AG09309 (cell line): ENCODE data around the gene FADS2.

Experiments used
- DNase-seq: peaks from one replicate; pipeline ENCODE4 v3.0.0-alpha.2; 2010; ENCODE audit warnings: low read depth
- H3K4me3 ChIP-seq: 2 replicates; pipeline ENCODE4 v1.5.1; 2011; ENCODE audit warnings: mild to moderate bottlenecking, low read depth, low read length, moderate library complexity; ENCODE audit not compliant: control insufficient read depth
- TF ChIP-seq, protein P1 (sequence below): IDR thresholded peaks from 2 replicates; pipeline ENCODE4 v1.5.1; 2011; ENCODE audit warnings: mild to moderate bottlenecking, low read depth, low read length, inconsistent platforms; ENCODE audit not compliant: insufficient read depth, control insufficient read depth; ENCODE audit errors: missing control alignments

FADS2 gene

DNA sequence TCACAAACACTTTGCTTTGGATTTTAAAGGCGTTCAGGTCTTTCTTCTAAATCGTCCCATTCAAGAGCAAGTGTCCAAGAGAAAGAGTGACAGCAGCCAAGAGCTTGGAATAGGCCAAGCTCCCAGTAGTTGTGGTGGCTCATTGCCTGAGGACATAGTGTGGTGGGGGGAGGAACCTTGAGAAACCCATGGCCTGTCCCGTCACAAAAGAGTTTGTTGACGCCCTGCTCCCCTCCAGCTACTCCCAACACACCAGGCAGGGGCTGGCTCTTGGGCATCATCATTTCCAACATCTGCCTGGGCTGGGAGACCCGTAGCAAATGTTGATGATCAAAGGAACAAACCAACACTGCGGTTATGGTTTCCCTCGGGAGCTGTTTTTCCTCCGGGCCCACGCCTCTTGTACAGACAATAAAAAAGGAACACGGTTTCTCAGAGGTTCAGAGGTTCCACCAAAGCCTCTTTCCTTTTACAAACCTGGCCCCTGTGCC is 42.5 kb downstream of the FADS2 start:
- no peak for DNase-seq
- TF ChIP-seq, protein P1, sequence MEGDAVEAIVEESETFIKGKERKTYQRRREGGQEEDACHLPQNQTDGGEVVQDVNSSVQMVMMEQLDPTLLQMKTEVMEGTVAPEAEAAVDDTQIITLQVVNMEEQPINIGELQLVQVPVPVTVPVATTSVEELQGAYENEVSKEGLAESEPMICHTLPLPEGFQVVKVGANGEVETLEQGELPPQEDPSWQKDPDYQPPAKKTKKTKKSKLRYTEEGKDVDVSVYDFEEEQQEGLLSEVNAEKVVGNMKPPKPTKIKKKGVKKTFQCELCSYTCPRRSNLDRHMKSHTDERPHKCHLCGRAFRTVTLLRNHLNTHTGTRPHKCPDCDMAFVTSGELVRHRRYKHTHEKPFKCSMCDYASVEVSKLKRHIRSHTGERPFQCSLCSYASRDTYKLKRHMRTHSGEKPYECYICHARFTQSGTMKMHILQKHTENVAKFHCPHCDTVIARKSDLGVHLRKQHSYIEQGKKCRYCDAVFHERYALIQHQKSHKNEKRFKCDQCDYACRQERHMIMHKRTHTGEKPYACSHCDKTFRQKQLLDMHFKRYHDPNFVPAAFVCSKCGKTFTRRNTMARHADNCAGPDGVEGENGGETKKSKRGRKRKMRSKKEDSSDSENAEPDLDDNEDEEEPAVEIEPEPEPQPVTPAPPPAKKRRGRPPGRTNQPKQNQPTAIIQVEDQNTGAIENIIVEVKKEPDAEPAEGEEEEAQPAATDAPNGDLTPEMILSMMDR: no peak
- no peak overlapping the region for H3K4me3 ChIP-seq

DNA sequence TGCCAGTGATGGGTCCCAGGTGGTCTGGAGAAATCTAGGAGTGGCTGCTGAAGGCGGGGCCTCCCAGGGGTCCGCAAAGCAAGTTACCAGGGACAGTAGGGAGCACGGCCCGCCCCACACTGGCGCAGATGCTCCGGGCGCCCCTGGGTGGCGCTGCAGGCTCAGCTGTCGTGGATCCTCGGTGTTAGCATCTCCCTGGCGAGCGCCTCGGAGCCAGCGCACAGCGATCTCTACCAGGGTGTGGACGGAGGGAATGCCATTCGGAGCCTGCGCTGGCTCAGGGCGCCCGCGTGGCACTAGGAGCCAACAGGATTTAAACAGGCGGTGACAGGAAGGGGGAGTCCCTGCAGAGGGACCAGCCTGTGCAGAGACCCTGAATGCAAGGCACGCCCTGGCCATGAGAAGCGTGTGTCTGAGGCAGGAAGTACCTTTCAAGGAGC is 43.1 kb downstream of the FADS2 start:
- TF ChIP-seq, protein P1: peak; percentile 96
- H3K4me3 ChIP-seq: peak overlapping the region; percentile 8
- peak; percentile 43 for DNase-seq

DNA sequence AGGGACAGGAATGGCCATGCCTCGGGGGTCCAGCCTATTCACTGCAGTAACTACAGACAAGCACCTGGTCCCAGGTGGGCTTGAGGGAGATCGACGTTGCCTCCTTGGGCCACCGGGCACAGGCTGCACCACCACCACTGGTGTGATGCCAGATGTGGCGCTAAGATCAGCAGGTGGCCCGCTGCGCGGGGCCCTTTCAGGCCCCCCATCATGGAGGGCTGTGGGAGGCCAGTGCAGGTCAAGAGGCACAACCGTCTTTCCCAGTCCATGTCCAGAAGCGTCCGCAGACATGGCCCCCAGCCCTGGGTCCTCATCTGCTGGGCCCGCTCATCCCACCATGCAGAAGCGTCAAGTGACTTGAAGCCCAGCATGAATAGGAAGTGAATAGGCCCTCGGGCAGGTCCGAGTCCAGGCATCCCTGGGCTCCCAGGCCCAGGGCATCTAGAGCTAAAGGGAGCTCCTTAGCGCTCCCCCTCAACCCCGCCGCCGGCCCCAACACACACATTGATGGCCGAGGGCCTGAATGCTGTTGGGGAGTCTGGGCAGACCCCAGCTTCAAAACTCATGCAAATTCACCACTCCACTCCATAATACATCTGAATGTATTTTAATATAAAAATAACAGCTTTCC is 45.0 kb downstream of the FADS2 start:
- TF ChIP-seq, protein P1: no peak
- no peak overlapping the region for H3K4me3 ChIP-seq
- DNase-seq: no peak

DNA sequence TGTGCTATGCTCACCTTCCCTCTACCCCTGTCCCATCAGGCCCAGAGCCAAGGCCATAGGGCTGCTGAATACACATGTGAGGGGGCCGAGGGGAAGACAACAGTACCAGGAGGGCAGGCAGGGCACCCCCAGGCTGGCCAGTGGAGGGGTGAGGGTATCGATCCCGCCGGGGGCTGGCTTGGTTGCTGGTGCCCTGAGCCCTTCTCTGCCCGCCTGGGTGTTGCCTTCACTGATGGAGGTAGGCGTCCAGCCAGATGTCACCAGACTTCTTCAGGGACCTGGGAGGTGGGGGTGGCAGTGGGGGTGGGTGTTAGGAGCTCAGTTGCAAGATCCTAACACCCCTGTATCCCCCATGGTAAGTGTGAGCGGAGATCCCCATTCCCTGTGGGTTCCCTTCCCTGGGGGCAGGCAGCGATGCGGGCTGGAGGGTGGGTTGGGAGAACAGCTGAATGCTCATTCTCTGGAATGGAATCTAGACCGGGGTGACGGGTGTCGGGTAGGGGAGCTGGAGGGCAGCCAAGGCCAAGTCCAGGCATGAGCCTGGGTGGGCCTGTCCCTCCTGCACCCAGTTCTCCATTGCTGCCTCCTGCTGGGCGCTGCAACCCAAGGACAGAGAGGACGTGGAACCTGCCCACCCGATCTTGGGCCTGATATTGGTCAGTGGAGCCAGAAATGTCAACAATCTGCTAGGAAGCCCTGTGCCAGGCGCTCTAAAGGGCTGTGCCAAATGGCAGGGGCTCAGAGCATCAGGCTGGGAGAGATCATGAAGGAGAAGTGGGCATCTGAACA is 45.7 kb downstream of the FADS2 start:
- TF ChIP-seq, protein P1: no peak
- DNase-seq: no peak
- H3K4me3 ChIP-seq: no peak overlapping the region

DNA sequence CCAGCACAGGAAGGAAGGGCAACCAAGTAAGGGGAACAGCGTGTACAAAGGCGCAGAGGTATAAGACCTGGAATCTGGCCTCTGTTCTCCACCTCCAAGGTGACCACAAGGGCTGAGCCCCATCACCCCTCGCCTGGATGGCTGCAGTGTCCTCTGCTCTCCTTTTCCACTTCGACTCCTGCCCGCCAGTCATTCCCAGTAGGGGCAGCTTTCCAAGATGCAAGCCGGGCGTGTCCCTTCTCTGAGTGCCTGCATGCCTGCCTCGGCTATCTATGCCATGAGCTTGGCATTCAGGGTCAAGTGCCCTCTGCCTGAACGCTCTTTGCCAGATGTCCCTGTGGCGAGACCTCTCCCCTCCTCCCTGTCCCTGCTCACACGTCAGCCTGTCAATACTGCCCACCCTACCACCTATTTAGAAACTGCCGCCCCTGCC is 46.3 kb downstream of the FADS2 start:
- TF ChIP-seq, protein P1: no peak
- no peak overlapping the region for H3K4me3 ChIP-seq
- DNase-seq: no peak

DNA sequence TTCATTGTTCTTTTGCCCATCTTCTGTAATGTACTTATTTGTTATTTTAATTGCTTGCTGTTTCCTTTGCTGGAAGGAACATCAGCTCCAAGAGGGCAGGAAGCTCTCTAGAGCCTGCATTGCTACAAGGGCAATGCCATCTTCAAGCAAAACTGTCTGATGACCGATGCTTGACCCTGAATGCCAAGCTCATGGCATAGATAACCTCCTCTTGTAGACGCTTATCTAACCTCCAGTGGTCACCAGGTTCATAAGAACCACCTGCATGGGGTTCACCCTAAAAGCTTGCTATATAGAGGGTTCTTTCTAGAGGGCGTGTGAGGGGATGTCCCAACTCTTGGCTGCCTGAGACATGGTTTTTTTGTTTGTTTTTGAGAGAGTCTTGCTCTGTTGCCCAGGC is 46.8 kb downstream of the FADS2 start:
- TF ChIP-seq, protein P1: no peak
- no peak for DNase-seq

More for the DNA sequence above, 46.8 kb downstream of the FADS2 start:
- H3K4me3 ChIP-seq: no peak overlapping the region
